Measurements from ENCODE around the gene PEX14.

DNA sequence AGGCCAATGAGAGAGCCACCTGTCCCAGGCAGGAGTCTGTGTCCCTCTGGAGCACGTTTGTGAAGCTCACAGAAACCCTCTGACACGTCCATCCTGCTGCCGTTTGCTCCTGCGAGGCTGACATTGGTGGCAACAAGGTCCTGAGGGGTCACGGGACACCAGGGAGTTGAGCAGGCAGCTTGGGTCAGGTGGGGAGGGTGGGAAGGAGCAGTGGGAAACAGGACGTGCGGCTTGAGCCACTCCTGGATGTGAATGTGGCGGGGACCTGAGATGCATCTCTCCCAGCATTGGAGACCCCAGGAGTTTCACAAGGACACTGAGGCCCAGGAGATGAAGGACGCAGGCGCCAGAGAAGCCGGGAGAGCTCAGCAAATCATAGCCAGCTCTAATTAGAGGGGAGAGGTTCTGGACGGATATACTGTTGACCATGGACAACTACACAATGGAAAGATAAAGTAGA lies 149.0 kb downstream of the PEX14 start:
- TF ChIP-seq ZNF224 (CRISPR knock-in tag; IDR thresholded peaks at IDR 0.05) (no peak), MBD2 (IDR thresholded peaks at IDR 0.05; ENCODE audit: borderline replicate concordance, low read depth) (no peak), USF2 (CRISPR knock-in tag; IDR thresholded peaks at IDR 0.05) (no peak), ZKSCAN8 (CRISPR knock-in tag; IDR thresholded peaks at IDR 0.05) (no peak)
